Measurements from ENCODE around the gene ASB18. TPM values are rescaled to one million over a fixed set of nuclear protein-coding genes. Genes with fewer than 3 reads are reported as not detected.

Gene ASB18
- total RNA-seq, 4 donors from 2014 or later, result not detected

GRCh38 chr2:236169151-236169721, 95.0 kb downstream of the ASB18 start:
- peaks cover 0 to 95% of the 10 kb centered on the region in 2 donors for H3K27me3 ChIP-seq
- TF ChIP-seq, protein P1, sequence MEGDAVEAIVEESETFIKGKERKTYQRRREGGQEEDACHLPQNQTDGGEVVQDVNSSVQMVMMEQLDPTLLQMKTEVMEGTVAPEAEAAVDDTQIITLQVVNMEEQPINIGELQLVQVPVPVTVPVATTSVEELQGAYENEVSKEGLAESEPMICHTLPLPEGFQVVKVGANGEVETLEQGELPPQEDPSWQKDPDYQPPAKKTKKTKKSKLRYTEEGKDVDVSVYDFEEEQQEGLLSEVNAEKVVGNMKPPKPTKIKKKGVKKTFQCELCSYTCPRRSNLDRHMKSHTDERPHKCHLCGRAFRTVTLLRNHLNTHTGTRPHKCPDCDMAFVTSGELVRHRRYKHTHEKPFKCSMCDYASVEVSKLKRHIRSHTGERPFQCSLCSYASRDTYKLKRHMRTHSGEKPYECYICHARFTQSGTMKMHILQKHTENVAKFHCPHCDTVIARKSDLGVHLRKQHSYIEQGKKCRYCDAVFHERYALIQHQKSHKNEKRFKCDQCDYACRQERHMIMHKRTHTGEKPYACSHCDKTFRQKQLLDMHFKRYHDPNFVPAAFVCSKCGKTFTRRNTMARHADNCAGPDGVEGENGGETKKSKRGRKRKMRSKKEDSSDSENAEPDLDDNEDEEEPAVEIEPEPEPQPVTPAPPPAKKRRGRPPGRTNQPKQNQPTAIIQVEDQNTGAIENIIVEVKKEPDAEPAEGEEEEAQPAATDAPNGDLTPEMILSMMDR (IDR thresholded peaks at IDR 0.05), result no peak
- TF ChIP-seq POLR2A (IDR thresholded peaks at IDR 0.05), result no peak
- no peaks in the 10 kb centered on the region for H3K36me3 ChIP-seq
- no peak for DNase-seq
- H3K27ac ChIP-seq, result no peak overlapping the region
- peaks cover 0 to 60% (median 4%) of the 10 kb centered on the region in 4 donors for H3K4me1 ChIP-seq
- peaks cover 0 to 6% (median 0%) of the 10 kb centered on the region in 4 donors for H3K9me3 ChIP-seq
- no peak overlapping the region for H3K4me3 ChIP-seq

GRCh38 chr2:236168110-236169080, 95.8 kb downstream of the ASB18 start, which contains the start of gene GBX2:
GBX2 (minus strand) TSS chr2:236168386; CDS start chr2:236167971, 415 bp downstream.
- peaks cover 0 to 68% (median 4%) of the 10 kb centered on the region in 4 donors for H3K4me1 ChIP-seq
- H3K27me3 ChIP-seq, result peaks cover 0 to 95% of the 10 kb centered on the region in 2 donors
- no peaks in the 10 kb centered on the region for H3K36me3 ChIP-seq
- no peak within 1 kb of the TSS for H3K27ac ChIP-seq
- H3K4me3 ChIP-seq, result peak within 1 kb of the TSS in 3 of 4 donors; percentile 18 to 46 (median 38)
- TF ChIP-seq, protein P1 (IDR thresholded peaks at IDR 0.05), result no peak
- TF ChIP-seq POLR2A (IDR thresholded peaks at IDR 0.05), result no peak
- peak in 1 of 3 donors; percentile 72 for DNase-seq
- peaks cover 0 to 6% (median 0%) of the 10 kb centered on the region in 4 donors for H3K9me3 ChIP-seq

GRCh38 chr2:236167297-236168109, 96.7 kb downstream of the ASB18 start:
- Histone ChIP-seq H3K36me3 (no peaks in the 10 kb centered on the region), H3K27ac (no peak overlapping the region), H3K4me3 (peak overlapping the region in 3 of 4 donors; percentile 18 to 46 (median 38)), H3K9me3 (peaks cover 0 to 6% (median 0%) of the 10 kb centered on the region in 4 donors), H3K27me3 (peaks cover 0 to 94% of the 10 kb centered on the region in 2 donors), H3K4me1 (peaks cover 0 to 68% (median 4%) of the 10 kb centered on the region in 4 donors)
- DNase-seq, result no peak
- no peak for TF ChIP-seq POLR2A (IDR thresholded peaks at IDR 0.05)
- TF ChIP-seq, protein P1 (IDR thresholded peaks at IDR 0.05), result peak in 2 of 6 experiments; percentile 9 to 28

DNA sequence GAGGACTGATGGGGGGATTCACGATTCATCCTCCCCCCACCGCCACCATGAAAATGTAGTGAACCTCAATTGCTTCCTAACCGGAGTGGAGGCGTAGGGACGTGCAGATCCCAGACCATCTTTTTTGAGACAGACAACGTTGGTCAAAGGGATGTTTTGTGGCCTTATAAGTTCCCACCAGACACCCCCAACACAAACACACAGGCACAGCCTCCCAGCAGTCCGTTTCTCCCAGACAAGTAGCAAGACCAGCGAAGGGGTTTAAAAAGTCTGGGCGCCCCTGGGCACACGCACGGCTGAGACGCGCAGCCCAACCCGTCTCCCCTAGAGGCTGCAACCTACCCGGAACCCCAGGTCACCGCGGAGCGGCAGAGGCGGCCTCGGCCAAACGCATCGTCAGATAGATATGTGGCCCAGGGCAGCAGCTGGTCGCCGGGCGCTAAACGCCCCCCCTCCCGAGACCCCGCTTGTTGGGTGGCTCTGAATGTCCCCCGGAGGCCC, 97.4 kb downstream of the ASB18 start:
- peak in 1 of 3 donors; percentile 47 for DNase-seq

More for the DNA sequence above, 97.4 kb downstream of the ASB18 start:
- Histone ChIP-seq H3K4me1 (peaks cover 0 to 64% (median 4%) of the 10 kb centered on the region in 4 donors), H3K27me3 (peaks cover 0 to 88% of the 10 kb centered on the region in 2 donors), H3K36me3 (no peaks in the 10 kb centered on the region), H3K9me3 (peaks cover 0 to 6% (median 0%) of the 10 kb centered on the region in 4 donors), H3K27ac (no peak overlapping the region), H3K4me3 (peak overlapping the region in 3 of 4 donors; percentile 18 to 46 (median 38))
- TF ChIP-seq, protein P1 (IDR thresholded peaks at IDR 0.05), result no peak
- TF ChIP-seq POLR2A (IDR thresholded peaks at IDR 0.05), result no peak

Data from Peyer's patch (tissue), 4 donors.